ENCODE data around the gene DMTF1. TPM values are rescaled to one million over a fixed set of nuclear protein-coding genes. Genes with fewer than 3 reads are reported as not detected.

Gene DMTF1
- polyA plus RNA-seq, 1 of the 3 experiments (the other 2 are of a cell fraction): 108 TPM

DNA sequence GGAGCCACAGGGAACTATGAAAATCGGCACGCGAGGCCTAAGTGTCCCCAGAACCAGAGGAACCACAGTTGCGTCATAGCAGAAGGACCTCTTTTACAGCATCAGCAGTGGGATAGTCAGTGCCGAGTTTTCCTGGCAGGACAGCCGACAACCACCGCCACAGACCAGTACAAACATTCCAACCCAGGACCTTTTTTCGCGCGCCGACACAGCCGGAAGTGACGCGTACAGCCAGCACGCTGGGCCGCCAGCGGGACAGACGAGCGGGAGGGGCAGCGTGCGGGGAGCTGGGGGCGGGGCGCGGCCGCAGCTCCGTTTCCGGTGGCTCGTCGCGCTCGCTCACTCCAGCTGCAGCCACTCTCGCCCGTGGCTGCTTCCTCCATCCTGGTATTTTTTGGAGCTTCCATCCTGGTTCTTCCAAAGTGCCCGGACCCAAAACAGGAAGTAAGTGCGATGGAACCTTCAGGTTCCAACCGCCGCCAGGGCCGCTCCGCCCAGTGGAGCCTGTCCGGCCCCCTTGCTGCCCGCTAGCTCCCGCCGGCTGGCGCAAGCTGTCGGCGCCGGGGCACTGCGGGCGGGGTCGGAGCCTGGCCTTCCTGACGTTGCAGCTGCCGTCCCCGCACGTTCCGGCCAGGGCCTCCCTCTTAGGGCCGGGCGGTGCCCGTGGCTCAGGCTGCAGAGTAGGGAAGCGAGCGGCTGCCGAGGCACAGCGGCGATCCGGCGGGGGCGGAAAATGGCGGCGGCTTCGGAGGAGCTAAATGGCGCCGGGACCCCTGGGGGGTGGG lies at the start of gene DMTF1 (continued):
- TF ChIP-seq ELF1 (IDR thresholded peaks at IDR 0.05) (peak; percentile 99), MEF2A (IDR thresholded peaks at IDR 0.05; ENCODE audit: borderline replicate concordance, low read depth) (0 out of 2 replicates have a peak, but pooled peaks have one; percentile 19), TAF1 (IDR thresholded peaks at IDR 0.05; ENCODE audit: borderline replicate concordance, low read depth, low read length) (peak; percentile 89), GATA2 (CRISPR knock-in tag; IDR thresholded peaks at IDR 0.05) (0 out of 2 replicates have a peak, but pooled peaks have one; percentile 22), SMC3 (IDR thresholded peaks at IDR 0.05; ENCODE audit: low read depth, low read length) (no peak), TCF12 (IDR thresholded peaks at IDR 0.05) (peak; percentile 54), MXI1 (IDR thresholded peaks at IDR 0.05; ENCODE audit: low read depth, low read length) (peak; percentile 99), FOXJ3 (CRISPR knock-in tag; IDR thresholded peaks at IDR 0.05) (0 out of 2 replicates have a peak, but pooled peaks have one; percentile 49), TEAD4 (IDR thresholded peaks at IDR 0.05; ENCODE audit: borderline replicate concordance, insufficient read depth) (no peak; the same call in 1 of the 2 replicates), FOSL2 (IDR thresholded peaks at IDR 0.05; ENCODE audit: borderline replicate concordance, low read depth) (no peak), NRF1 (IDR thresholded peaks at IDR 0.05; ENCODE audit: low read depth, low read length) (no peak)
- TF ChIP-seq, protein P1, sequence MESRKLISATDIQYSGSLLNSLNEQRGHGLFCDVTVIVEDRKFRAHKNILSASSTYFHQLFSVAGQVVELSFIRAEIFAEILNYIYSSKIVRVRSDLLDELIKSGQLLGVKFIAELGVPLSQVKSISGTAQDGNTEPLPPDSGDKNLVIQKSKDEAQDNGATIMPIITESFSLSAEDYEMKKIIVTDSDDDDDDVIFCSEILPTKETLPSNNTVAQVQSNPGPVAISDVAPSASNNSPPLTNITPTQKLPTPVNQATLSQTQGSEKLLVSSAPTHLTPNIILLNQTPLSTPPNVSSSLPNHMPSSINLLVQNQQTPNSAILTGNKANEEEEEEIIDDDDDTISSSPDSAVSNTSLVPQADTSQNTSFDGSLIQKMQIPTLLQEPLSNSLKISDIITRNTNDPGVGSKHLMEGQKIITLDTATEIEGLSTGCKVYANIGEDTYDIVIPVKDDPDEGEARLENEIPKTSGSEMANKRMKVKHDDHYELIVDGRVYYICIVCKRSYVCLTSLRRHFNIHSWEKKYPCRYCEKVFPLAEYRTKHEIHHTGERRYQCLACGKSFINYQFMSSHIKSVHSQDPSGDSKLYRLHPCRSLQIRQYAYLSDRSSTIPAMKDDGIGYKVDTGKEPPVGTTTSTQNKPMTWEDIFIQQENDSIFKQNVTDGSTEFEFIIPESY (IDR thresholded peaks at IDR 0.05; ENCODE audit: borderline replicate concordance, low read depth): 0 out of 2 replicates have a peak, but pooled peaks have one; percentile 9

DNA sequence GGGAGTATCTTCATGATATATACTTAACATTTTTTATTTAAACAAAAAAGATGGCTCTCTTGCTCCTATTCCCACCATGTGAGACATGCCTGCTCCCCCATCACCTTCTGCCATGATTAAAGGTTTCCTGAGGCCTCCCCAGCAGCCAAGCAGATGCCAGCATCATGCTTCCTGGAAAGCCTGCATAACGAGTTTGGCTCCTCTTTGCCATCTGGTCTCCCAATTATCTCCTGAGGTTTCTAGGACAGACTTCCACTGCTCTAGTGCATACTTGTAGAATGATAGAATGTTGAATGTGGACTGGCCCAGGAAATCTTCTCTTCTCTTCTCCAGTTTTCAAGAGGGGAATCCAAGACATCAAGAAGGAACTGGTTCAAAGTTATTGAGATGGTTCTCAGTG lies 46.9 kb upstream of the DMTF1 start:
- POLR2A ChIA-PET: no interaction called here
- H3K9me3 ChIP-seq: no peaks in the 10 kb centered on the region
- TF ChIP-seq SIN3A (IDR thresholded peaks at IDR 0.05; ENCODE audit: borderline replicate concordance, low read depth, low read length): no peak
- TF ChIP-seq RCOR1 (IDR thresholded peaks at IDR 0.05; ENCODE audit: low read length): no peak
- no peak for TF ChIP-seq ELF1 (IDR thresholded peaks at IDR 0.05)

More for the DNA sequence above, 46.9 kb upstream of the DMTF1 start:
- Histone ChIP-seq H3K9me2 (no peaks in the 10 kb centered on the region), H3K4me1 (ENCODE audit: control insufficient read depth in 1 of 2, insufficient read depth in 2 of 2, low read depth in 1 of 2, low read length in 1 of 2) (no peaks in the 10 kb centered on the region), H3K4me3 (ENCODE audit: low read depth in 2 of 2, low read length in 1 of 2) (no peak overlapping the region), H3K27ac (ENCODE audit: low read depth in 2 of 2, low read length in 1 of 2) (no peak overlapping the region), H3F3A (replicated peaks; ENCODE audit: insufficient read depth) (no peaks in the 10 kb centered on the region), H3K79me2 (ENCODE audit: insufficient read depth) (no peaks in the 10 kb centered on the region), H2AFZ (ENCODE audit: low read depth) (no peak overlapping the region), H4K20me1 (ENCODE audit: insufficient read depth) (no peaks in the 10 kb centered on the region), H3K9ac (no peak overlapping the region), H3K27me3 (ENCODE audit: insufficient read depth) (no peaks in the 10 kb centered on the region), H3K36me3 (replicated peaks in 1 of 2; ENCODE audit: control insufficient read depth in 1 of 2, insufficient read depth in 2 of 2, low read length in 1 of 2) (no peaks in the 10 kb centered on the region), H3K4me2 (no peak overlapping the region)
- CTCF ChIA-PET: no interaction called here
- 7% methylated on average over 1 of the region's 1 CpG for WGBS (ENCODE audit: low lambda C conversion rate)
- no peak for DNase-seq
